ENCODE results near the gene TET3. TPM values are rescaled to one million over a fixed set of nuclear protein-coding genes. Genes with fewer than 3 reads are reported as not detected.
"Not testable (repeated sequence)": the region's sequence is repeated elsewhere in the genome, so short reads cannot be mapped to it uniquely, and the experiment has no call there.

TET3 gene
- polyA plus RNA-seq (ENCODE audit: insufficient read length in 3 of 3): 10 to 100 TPM; 22.3 to 22.9 (median 22.6) TPM

- no peak for DNase-seq (ENCODE audit: low read depth in 3 of 3, low spot score in 2 of 3)
Observed at GRCh38 chr2:73984203-73984921, at the start of gene TET3. Gene TET3 (plus strand): TSS chr2:73984910. CDS start chr2:73986404, 1,494 bp downstream.

GRCh38 chr2:73935641-73936040 is 49.1 kb upstream of the TET3 start:
- no peak for DNase-seq (ENCODE audit: low read depth in 3 of 3, low spot score in 2 of 3)

- DNase-seq (ENCODE audit: low read depth in 3 of 3, low spot score in 2 of 3): no peak
Observed at GRCh38 chr2:73937103-73937885, 47.4 kb upstream of the TET3 start.

GRCh38 chr2:73937899-73938298 is 46.8 kb upstream of the TET3 start:
- DNase-seq (ENCODE audit: low read depth in 3 of 3, low spot score in 2 of 3): no peak

- DNase-seq (ENCODE audit: low read depth in 3 of 3, low spot score in 2 of 3): no peak
Observed at GRCh38 chr2:73938718-73939352, 45.9 kb upstream of the TET3 start.

GRCh38 chr2:73939419-73939818 is 45.3 kb upstream of the TET3 start:
- no peak for DNase-seq (ENCODE audit: low read depth in 3 of 3, low spot score in 2 of 3)

- not testable (repeated sequence) for DNase-seq (ENCODE audit: low read depth in 3 of 3, low spot score in 2 of 3)
Observed at GRCh38 chr2:73940066-73940465, 44.6 kb upstream of the TET3 start.

- DNase-seq (ENCODE audit: low read depth in 3 of 3, low spot score in 2 of 3): no peak
Observed at GRCh38 chr2:73942664-73943063, 42.0 kb upstream of the TET3 start.

GRCh38 chr2:73944714-73945113 is 40.0 kb upstream of the TET3 start:
- DNase-seq (ENCODE audit: low read depth in 3 of 3, low spot score in 2 of 3): no peak

- no peak for DNase-seq (ENCODE audit: low read depth in 3 of 3, low spot score in 2 of 3)
Observed at GRCh38 chr2:73946215-73946614, 38.5 kb upstream of the TET3 start.

GRCh38 chr2:73946666-73947065 is 38.0 kb upstream of the TET3 start:
- no peak for DNase-seq (ENCODE audit: low read depth in 3 of 3, low spot score in 2 of 3)

- DNase-seq (ENCODE audit: low read depth in 3 of 3, low spot score in 2 of 3): no peak
Observed at GRCh38 chr2:73947412-73948018, 37.2 kb upstream of the TET3 start.

- DNase-seq (ENCODE audit: low read depth in 3 of 3, low spot score in 2 of 3): no peak
Observed at GRCh38 chr2:73949802-73950201, 34.9 kb upstream of the TET3 start.

- DNase-seq (ENCODE audit: low read depth in 3 of 3, low spot score in 2 of 3): no peak
Observed at GRCh38 chr2:73952499-73953446, 31.9 kb upstream of the TET3 start.

- DNase-seq (ENCODE audit: low read depth in 3 of 3, low spot score in 2 of 3): no peak
Observed at GRCh38 chr2:73956218-73956865, 28.4 kb upstream of the TET3 start.

- DNase-seq (ENCODE audit: low read depth in 3 of 3, low spot score in 2 of 3): no peak
Observed at GRCh38 chr2:73961274-73961673, 23.4 kb upstream of the TET3 start.

GRCh38 chr2:73961823-73962615 is 22.7 kb upstream of the TET3 start:
- DNase-seq (ENCODE audit: low read depth in 3 of 3, low spot score in 2 of 3): no peak

- DNase-seq (ENCODE audit: low read depth in 3 of 3, low spot score in 2 of 3): no peak
Observed at GRCh38 chr2:73962798-73963197, 21.9 kb upstream of the TET3 start.
